Measurements from ENCODE around the gene KCNT1. TPM values are rescaled to one million over a fixed set of nuclear protein-coding genes. Genes with fewer than 3 reads are reported as not detected.

KCNT1 gene
- total RNA-seq, 1 experiment from 2014 or later: not detected

- no peak for TF ChIP-seq EZH2 (IDR thresholded peaks at IDR 0.05; ENCODE audit: borderline replicate concordance, low read depth, low read length, poor library complexity, severe bottlenecking)
- TF ChIP-seq, protein P1, sequence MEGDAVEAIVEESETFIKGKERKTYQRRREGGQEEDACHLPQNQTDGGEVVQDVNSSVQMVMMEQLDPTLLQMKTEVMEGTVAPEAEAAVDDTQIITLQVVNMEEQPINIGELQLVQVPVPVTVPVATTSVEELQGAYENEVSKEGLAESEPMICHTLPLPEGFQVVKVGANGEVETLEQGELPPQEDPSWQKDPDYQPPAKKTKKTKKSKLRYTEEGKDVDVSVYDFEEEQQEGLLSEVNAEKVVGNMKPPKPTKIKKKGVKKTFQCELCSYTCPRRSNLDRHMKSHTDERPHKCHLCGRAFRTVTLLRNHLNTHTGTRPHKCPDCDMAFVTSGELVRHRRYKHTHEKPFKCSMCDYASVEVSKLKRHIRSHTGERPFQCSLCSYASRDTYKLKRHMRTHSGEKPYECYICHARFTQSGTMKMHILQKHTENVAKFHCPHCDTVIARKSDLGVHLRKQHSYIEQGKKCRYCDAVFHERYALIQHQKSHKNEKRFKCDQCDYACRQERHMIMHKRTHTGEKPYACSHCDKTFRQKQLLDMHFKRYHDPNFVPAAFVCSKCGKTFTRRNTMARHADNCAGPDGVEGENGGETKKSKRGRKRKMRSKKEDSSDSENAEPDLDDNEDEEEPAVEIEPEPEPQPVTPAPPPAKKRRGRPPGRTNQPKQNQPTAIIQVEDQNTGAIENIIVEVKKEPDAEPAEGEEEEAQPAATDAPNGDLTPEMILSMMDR (conservative IDR thresholded peaks at IDR 0.05; ENCODE audit: low read depth, low read length): no peak
- no peak for DNase-seq (ENCODE audit: low spot score)
- Histone ChIP-seq H3K4me1 (ENCODE audit: insufficient read depth, low read length, poor library complexity, severe bottlenecking) (peaks cover 5% of the 10 kb centered on the region), H3K36me3 (ENCODE audit: insufficient read depth, low read length, poor library complexity, severe bottlenecking) (no peaks in the 10 kb centered on the region), H3K9me3 (ENCODE audit: low read depth, low read length, poor library complexity, severe bottlenecking) (no peaks in the 10 kb centered on the region), H3K27me3 (replicated peaks; ENCODE audit: insufficient read depth, low read depth, low read length, poor library complexity) (peaks cover 35% of the 10 kb centered on the region), H3K27ac (ENCODE audit: low read depth, low read length, poor library complexity, severe bottlenecking) (no peak overlapping the region), H3K4me3 (ENCODE audit: low read depth, low read length, poor library complexity, severe bottlenecking) (no peak overlapping the region)
- BruUV-seq (replicated peaks): no TSS peak
- intact Hi-C loops (cut with micrococcal nuclease; ENCODE audit: unreplicated experiment): no loop called here
- ChIA-PET CTCF (no interaction called here), POLR2A (ENCODE audit: low non-redundant PET) (no interaction called here)
These were observed 10.8 kb downstream of the KCNT1 start for GRCh38 chr9:135712613-135713295.

- TF ChIP-seq, protein P1 (conservative IDR thresholded peaks at IDR 0.05; ENCODE audit: low read depth, low read length): no peak
- peak; percentile 34 for TF ChIP-seq EZH2 (IDR thresholded peaks at IDR 0.05; ENCODE audit: borderline replicate concordance, low read depth, low read length, poor library complexity, severe bottlenecking)
- no peak for DNase-seq (ENCODE audit: low spot score)
- intact Hi-C loops (cut with micrococcal nuclease; ENCODE audit: unreplicated experiment): no loop called here
- H3K4me1 ChIP-seq (ENCODE audit: insufficient read depth, low read length, poor library complexity, severe bottlenecking): peaks cover 5% of the 10 kb centered on the region
- H3K9me3 ChIP-seq (ENCODE audit: low read depth, low read length, poor library complexity, severe bottlenecking): no peaks in the 10 kb centered on the region
- no peak overlapping the region for H3K27ac ChIP-seq (ENCODE audit: low read depth, low read length, poor library complexity, severe bottlenecking)
- no peak overlapping the region for H3K4me3 ChIP-seq (ENCODE audit: low read depth, low read length, poor library complexity, severe bottlenecking)
- no TSS peak for BruUV-seq (replicated peaks)
- peaks cover 35% of the 10 kb centered on the region for H3K27me3 ChIP-seq (replicated peaks; ENCODE audit: insufficient read depth, low read depth, low read length, poor library complexity)
- H3K36me3 ChIP-seq (ENCODE audit: insufficient read depth, low read length, poor library complexity, severe bottlenecking): no peaks in the 10 kb centered on the region
- ChIA-PET POLR2A (ENCODE audit: low non-redundant PET) (no interaction called here), CTCF (no interaction called here)
These were observed 12.5 kb downstream of the KCNT1 start for GRCh38 chr9:135714242-135715055.

DNA sequence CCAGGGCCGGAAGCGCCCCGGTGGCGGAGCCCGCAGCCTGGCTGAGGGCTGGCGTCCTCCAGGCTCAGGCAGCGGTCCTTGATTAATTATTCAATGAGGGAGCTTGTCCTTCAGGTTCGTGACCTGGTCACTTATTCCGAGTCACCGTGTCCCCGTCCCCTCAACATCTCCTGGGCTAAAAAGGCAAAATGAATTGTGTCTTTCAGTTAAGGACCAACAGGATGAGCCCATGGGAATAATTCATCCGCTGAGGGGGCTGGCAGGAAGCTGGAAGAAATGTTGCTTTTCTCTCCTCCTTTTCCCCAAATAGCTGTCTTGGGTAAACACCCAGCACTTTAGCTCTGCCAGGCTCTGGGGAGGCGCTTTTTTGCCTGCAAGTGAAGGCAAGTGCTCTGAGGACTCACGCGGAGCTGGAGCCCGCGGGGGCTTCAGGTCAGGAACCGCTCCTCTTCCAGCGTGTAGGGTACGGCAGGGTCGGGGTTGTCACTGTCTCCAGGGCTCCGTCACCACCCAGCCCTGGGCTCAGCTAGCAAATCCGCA lies 13.1 kb downstream of the KCNT1 start:
- Histone ChIP-seq H3K4me3 (ENCODE audit: low read depth, low read length, poor library complexity, severe bottlenecking) (no peak overlapping the region), H3K9me3 (ENCODE audit: low read depth, low read length, poor library complexity, severe bottlenecking) (no peaks in the 10 kb centered on the region), H3K27ac (ENCODE audit: low read depth, low read length, poor library complexity, severe bottlenecking) (no peak overlapping the region), H3K36me3 (ENCODE audit: insufficient read depth, low read length, poor library complexity, severe bottlenecking) (no peaks in the 10 kb centered on the region), H3K4me1 (ENCODE audit: insufficient read depth, low read length, poor library complexity, severe bottlenecking) (peaks cover 5% of the 10 kb centered on the region), H3K27me3 (replicated peaks; ENCODE audit: insufficient read depth, low read depth, low read length, poor library complexity) (peaks cover 35% of the 10 kb centered on the region)
- no peak for DNase-seq (ENCODE audit: low spot score)
- no peak for TF ChIP-seq EZH2 (IDR thresholded peaks at IDR 0.05; ENCODE audit: borderline replicate concordance, low read depth, low read length, poor library complexity, severe bottlenecking)
- TF ChIP-seq, protein P1 (conservative IDR thresholded peaks at IDR 0.05; ENCODE audit: low read depth, low read length): no peak
- BruUV-seq (replicated peaks): no TSS peak
- CTCF ChIA-PET: no interaction called here
- POLR2A ChIA-PET (ENCODE audit: low non-redundant PET): no interaction called here
- intact Hi-C loops (cut with micrococcal nuclease; ENCODE audit: unreplicated experiment): no loop called here
